ENCODE results near the gene BAZ2B.

BAZ2B gene

DNA sequence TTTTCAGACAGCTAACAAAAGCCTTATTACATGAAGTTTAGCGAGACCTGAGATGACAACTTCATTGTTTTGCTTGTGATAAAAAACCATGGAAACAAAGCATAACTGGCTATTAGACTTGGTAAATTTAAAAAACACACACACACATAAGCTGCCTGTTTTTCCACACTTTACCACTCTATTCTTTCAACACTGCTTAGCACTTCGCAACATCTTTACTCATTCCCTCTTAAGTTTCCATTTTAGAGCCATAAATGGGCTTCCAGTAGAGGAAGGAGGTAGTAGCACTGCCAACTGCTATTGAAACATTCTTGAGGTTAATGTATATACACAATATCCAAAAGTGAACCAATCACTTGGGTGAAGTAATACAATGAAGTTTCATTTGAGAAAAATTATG is 54.1 kb downstream of the BAZ2B start:
- H3K36me3 ChIP-seq (replicated peaks; ENCODE audit: insufficient read depth, low read length) = no peaks in the 10 kb centered on the region
- no peak overlapping the region for H3K4me2 ChIP-seq (ENCODE audit: low read depth, low read length)
- H3K9ac ChIP-seq (ENCODE audit: low read length) = no peak overlapping the region
- H3K9me3 ChIP-seq (replicated peaks; ENCODE audit: insufficient read depth, low read length) = no peaks in the 10 kb centered on the region
- no peak for DNase-seq
- H4K20me1 ChIP-seq (ENCODE audit: insufficient read depth, low read length) = no peaks in the 10 kb centered on the region
- H3K27me3 ChIP-seq (replicated peaks; ENCODE audit: insufficient read depth, low read length) = no peaks in the 10 kb centered on the region
- H3K9me2 ChIP-seq (replicated peaks; ENCODE audit: insufficient read depth, low read length) = no peaks in the 10 kb centered on the region
- H3F3A ChIP-seq (ENCODE audit: insufficient read depth, low read length) = no peaks in the 10 kb centered on the region
- no peaks in the 10 kb centered on the region for H3K4me1 ChIP-seq (ENCODE audit: low read length)
- no peak overlapping the region for H2AFZ ChIP-seq (ENCODE audit: low read length)
- H3K4me3 ChIP-seq (ENCODE audit: low read length) = no peak overlapping the region
- H3K79me2 ChIP-seq (ENCODE audit: low read length) = no peaks in the 10 kb centered on the region
- TF ChIP-seq EZH2phosphoT487 (IDR thresholded peaks at IDR 0.05; ENCODE audit: low read length) = no peak
- TF ChIP-seq CTCF (IDR thresholded peaks at IDR 0.05; ENCODE audit: low read length) = no peak
- no peak for TF ChIP-seq EZH2 (optimal IDR thresholded peaks at IDR 0.05; ENCODE audit: low read depth, low read length)
- no peak overlapping the region for H3K27ac ChIP-seq (ENCODE audit: low read length)

GRCh38 chr2:159561786-159562185 is 54.6 kb downstream of the BAZ2B start:
- no peak overlapping the region for H3K9ac ChIP-seq (ENCODE audit: low read length)
- no peaks in the 10 kb centered on the region for H3K27me3 ChIP-seq (replicated peaks; ENCODE audit: insufficient read depth, low read length)
- H3K4me1 ChIP-seq (ENCODE audit: low read length) = no peaks in the 10 kb centered on the region
- no peaks in the 10 kb centered on the region for H3K9me2 ChIP-seq (replicated peaks; ENCODE audit: insufficient read depth, low read length)
- no peaks in the 10 kb centered on the region for H3K79me2 ChIP-seq (ENCODE audit: low read length)
- no peak overlapping the region for H2AFZ ChIP-seq (ENCODE audit: low read length)
- TF ChIP-seq EZH2phosphoT487 (IDR thresholded peaks at IDR 0.05; ENCODE audit: low read length) = no peak
- no peak for TF ChIP-seq CTCF (IDR thresholded peaks at IDR 0.05; ENCODE audit: low read length)
- TF ChIP-seq EZH2 (optimal IDR thresholded peaks at IDR 0.05; ENCODE audit: low read depth, low read length) = no peak
- H3F3A ChIP-seq (ENCODE audit: insufficient read depth, low read length) = no peaks in the 10 kb centered on the region
- no peaks in the 10 kb centered on the region for H3K9me3 ChIP-seq (replicated peaks; ENCODE audit: insufficient read depth, low read length)
- no peak for DNase-seq
- H4K20me1 ChIP-seq (ENCODE audit: insufficient read depth, low read length) = no peaks in the 10 kb centered on the region
- no peak overlapping the region for H3K4me3 ChIP-seq (ENCODE audit: low read length)
- no peak overlapping the region for H3K27ac ChIP-seq (ENCODE audit: low read length)
- no peak overlapping the region for H3K4me2 ChIP-seq (ENCODE audit: low read depth, low read length)
- H3K36me3 ChIP-seq (replicated peaks; ENCODE audit: insufficient read depth, low read length) = no peaks in the 10 kb centered on the region

- Histone ChIP-seq H3K27ac (ENCODE audit: low read length) (no peak overlapping the region), H3F3A (ENCODE audit: insufficient read depth, low read length) (no peaks in the 10 kb centered on the region), H3K4me2 (ENCODE audit: low read depth, low read length) (no peak overlapping the region), H3K9me3 (replicated peaks; ENCODE audit: insufficient read depth, low read length) (no peaks in the 10 kb centered on the region), H4K20me1 (ENCODE audit: insufficient read depth, low read length) (no peaks in the 10 kb centered on the region), H3K4me3 (ENCODE audit: low read length) (no peak overlapping the region), H3K9ac (ENCODE audit: low read length) (no peak overlapping the region), H2AFZ (ENCODE audit: low read length) (no peak overlapping the region), H3K27me3 (replicated peaks; ENCODE audit: insufficient read depth, low read length) (no peaks in the 10 kb centered on the region), H3K9me2 (replicated peaks; ENCODE audit: insufficient read depth, low read length) (no peaks in the 10 kb centered on the region), H3K79me2 (ENCODE audit: low read length) (no peaks in the 10 kb centered on the region), H3K4me1 (ENCODE audit: low read length) (no peaks in the 10 kb centered on the region), H3K36me3 (replicated peaks; ENCODE audit: insufficient read depth, low read length) (no peaks in the 10 kb centered on the region)
- no peak for TF ChIP-seq CTCF (IDR thresholded peaks at IDR 0.05; ENCODE audit: low read length)
- DNase-seq = no peak
Measured at GRCh38 chr2:159561242-159561641, 55.1 kb downstream of the BAZ2B start.

All from MM.1S (cell line).